Measurements from ENCODE around the gene DDX41. TPM values are rescaled to one million over a fixed set of nuclear protein-coding genes. Genes with fewer than 3 reads are reported as not detected.

DDX41 gene
- total and polyA plus RNA-seq, 2 donors (not counting 3 experiments of a cell fraction or from before 2014, with no cell fraction given), result 103 to 118 TPM

- Histone ChIP-seq H3K9me1 (replicated peaks; ENCODE audit: control insufficient read depth, extremely low read depth, insufficient read depth, low read length) (no peaks in the 10 kb centered on the region), H3K4me1 (ENCODE audit: control insufficient read depth, extremely low read depth, insufficient read depth, low read length) (peaks cover 8% of the 10 kb centered on the region), H3K36me3 (ENCODE audit: control insufficient read depth in 2 of 2, extremely low read depth in 1 of 2, insufficient read depth in 2 of 2, low read length in 2 of 2) (peaks cover 0 to 3% of the 10 kb centered on the region in 2 experiments), H3K9me3 (replicated peaks; ENCODE audit: control insufficient read depth, insufficient read depth, low read length) (no peaks in the 10 kb centered on the region), H3K79me2 (ENCODE audit: control insufficient read depth, insufficient read depth, low read length) (peaks cover 18% of the 10 kb centered on the region), H4K20me1 (replicated peaks; ENCODE audit: control insufficient read depth, extremely low read depth, insufficient read depth, low read length) (no peaks in the 10 kb centered on the region), H2AFZ (ENCODE audit: low read depth, low read length) (no peak overlapping the region), H3K27me3 (ENCODE audit: control insufficient read depth in 2 of 2, insufficient read depth in 2 of 2, low read length in 2 of 2) (peaks cover 0 to 5% of the 10 kb centered on the region in 2 experiments), H3K4me2 (ENCODE audit: insufficient read depth, low read length) (no peak overlapping the region), H3K9ac (replicated peaks; ENCODE audit: extremely low read depth, insufficient read depth, low read length) (no peak overlapping the region), H3K4me3 (replicated peaks in 1 of 3; ENCODE audit: insufficient read depth in 1 of 3, low read depth in 1 of 3, low read length in 3 of 3) (no peak overlapping the region), H3K27ac (ENCODE audit: insufficient read depth, low read depth, low read length) (no peak overlapping the region)
- dilution Hi-C loops (cut with MboI; ENCODE audit: extremely low pct_ligation_motif_present, low sequenced_read_pairs) (no loop called here), intact Hi-C loops (cut with micrococcal nuclease) (no loop called here)
- FAIRE-seq (no peak), DNase-seq (ENCODE audit: low read depth, low spot score) (no peak)
- CTCF ChIA-PET, result no interaction called here
- BruUV-seq (replicated peaks), result no TSS peak
- TF ChIP-seq MAX (IDR thresholded peaks at IDR 0.05; ENCODE audit: insufficient read depth, insufficient read length) (no peak), FOS (IDR thresholded peaks at IDR 0.05; ENCODE audit: borderline replicate concordance, insufficient read depth, low read length) (no peak), MYC (IDR thresholded peaks at IDR 0.05; ENCODE audit: low read depth, low read length) (no peak), POLR2A (IDR thresholded peaks at IDR 0.05; ENCODE audit: low read depth, low read length) (no peak), CTCF (IDR thresholded peaks at IDR 0.05; ENCODE audit: extremely low read depth in 1 of 2, insufficient read depth in 1 of 2, low read depth in 1 of 2, low read length in 2 of 2) (no peak), GATA2 (IDR thresholded peaks at IDR 0.05; ENCODE audit: insufficient read depth, insufficient read length, low read depth, low read length) (no peak), JUN (IDR thresholded peaks at IDR 0.05; ENCODE audit: borderline replicate concordance, insufficient read depth, insufficient read length, low read depth) (no peak), POLR2AphosphoS5 (IDR thresholded peaks at IDR 0.05; ENCODE audit: insufficient read depth, low read depth, low read length) (no peak), EZH2 (IDR thresholded peaks at IDR 0.05; ENCODE audit: borderline replicate concordance, low read depth, low read length, severe bottlenecking) (no peak)
- POLR2A ChIA-PET, result interaction anchor here (0.8 kb wide), 1 partner anchor 59 kb away, joined by 3 read pairs; the partner anchor contains the start of gene PDLIM7
These were observed 40.4 kb upstream of the DDX41 start for GRCh38 chr5:177557041-177557647.

Data from endothelial cell of umbilical vein (primary cell).